Stimulated activated CD8-positive, alpha-beta memory T cell treated with anti-CD3 and anti-CD28 coated beads, Interleukin-7, amount 100 ng/mL, for 24 hours (primary cell): Measurements from ENCODE around the gene CENPA.
"Not testable (repeated sequence)": the region's sequence is repeated elsewhere in the genome, so short reads cannot be mapped to it uniquely, and the experiment has no call there.

Source experiments
- DNase-seq: peaks from one replicate; pipeline ENCODE4 v3.0.0-alpha.2; 2020; ENCODE audit warnings: low read depth

Gene CENPA

DNA sequence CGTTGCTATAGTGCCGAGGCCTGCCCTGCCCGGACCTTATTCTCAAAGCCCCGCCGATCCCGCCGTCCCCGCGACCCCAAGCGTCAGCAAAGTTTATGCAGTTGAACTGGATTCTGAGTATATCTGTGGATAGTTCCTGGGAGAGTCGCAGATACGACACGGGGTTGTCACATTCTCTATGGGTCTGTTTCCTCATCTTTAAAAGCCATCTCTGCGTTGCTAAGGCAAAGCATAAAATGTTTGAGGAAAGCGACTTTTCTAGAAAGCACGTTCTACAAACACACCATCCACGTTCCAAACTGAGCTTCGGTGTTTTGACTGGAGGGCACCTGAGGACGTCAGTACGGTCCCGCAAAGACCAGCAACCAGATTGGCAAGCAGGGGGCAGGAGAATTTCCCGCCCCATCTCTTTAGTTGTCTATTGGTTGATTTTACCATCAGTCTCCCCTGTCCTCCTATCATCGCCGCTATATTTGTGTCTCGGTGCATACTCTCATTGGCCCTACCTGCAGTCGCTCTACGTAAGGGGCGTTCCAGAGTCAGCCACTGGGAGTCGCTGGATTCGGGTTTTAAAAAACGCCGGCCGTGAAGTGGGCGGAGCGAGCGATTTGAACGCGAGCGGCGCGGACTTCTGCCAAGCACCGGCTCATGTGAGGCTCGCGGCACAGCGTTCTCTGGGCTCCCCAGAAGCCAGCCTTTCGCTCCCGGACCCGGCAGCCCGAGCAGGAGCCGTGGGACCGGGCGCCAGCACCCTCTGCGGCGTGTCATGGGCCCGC is at the start of gene CENPA:
CENPA (plus strand) TSS at position 626 of the 776 bp plus-strand sequence; CDS start at position 767, 141 bp downstream.
- DNase-seq = peak; percentile 86

DNA sequence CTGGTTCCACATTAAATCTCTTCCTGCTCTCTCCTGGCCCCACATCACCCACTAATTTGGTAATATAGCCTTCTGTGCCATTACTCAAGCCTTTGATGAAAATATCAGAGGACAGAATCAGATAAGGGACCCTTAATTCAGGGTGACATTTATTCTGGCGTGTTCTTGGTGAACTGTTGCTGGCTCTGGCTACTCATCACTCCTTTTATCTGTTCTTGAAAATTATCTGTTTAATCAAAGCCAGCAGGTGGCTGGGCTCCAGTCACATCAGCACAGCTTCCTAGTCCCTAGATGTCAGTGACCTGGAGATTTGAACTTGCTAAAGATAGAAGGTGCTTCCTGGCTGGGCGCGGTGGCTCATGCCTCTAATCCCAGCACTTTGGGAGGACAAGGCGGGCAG is 48.6 kb upstream of the CENPA start:
- no peak for DNase-seq

DNA sequence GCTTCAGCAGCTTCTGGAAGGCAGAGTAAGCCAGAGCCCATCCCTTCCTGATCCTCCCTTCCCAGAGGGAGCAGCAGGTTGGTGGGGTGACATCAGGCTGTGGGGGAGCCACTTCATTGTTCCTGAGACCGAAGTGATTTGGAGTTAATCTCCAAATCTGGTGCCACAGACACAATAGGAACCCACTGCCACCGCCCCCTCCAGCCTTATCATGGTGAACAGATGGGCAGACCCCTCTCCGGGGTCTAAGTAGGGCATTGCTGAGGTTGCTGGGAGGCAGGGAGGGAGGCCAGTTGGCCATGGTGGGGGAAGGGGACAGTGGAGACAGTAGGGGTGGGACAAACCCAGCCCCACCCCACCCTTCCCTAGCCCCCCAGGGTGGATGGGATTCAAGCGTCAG is 47.4 kb upstream of the CENPA start:
- no peak for DNase-seq

DNA sequence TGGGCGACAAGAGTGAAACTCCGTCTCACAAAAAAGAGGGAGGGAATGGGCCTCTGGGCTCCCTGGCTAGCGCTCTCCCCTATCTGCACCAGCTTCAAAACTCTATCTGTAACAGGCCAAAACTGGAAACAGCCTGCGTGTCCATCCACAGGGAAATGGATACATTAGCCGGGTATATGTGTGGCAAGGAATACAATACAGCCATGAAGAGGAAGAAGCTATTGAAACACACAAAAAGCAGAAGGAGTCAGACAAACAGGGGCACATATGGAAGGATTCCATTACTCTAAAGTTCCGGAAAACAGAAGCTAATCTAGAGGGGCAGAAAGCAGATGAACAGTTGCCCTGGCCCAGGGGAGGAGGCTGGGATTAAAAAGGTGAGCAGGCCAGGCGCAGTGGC is 46.3 kb upstream of the CENPA start:
- no peak for DNase-seq

DNA sequence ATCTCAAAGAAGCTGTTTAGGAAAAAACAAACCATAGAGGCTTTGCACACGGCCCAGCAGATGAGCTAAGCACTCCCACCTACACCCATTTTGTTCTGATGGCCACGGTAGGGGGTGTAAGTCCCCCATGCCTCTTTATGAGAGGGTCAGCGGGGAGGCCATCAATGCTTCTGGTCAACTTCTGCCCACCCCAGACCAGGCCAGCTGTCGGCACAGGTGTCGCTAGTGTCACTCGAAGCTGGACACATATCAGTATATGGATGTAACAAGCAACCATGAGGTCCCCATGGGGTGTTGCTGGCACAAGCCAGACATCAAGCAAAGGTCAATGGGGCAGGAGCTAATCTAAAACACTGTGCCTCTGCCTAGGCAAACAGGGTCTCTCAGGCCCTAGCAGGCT is 45.5 kb upstream of the CENPA start:
- no peak for DNase-seq

DNA sequence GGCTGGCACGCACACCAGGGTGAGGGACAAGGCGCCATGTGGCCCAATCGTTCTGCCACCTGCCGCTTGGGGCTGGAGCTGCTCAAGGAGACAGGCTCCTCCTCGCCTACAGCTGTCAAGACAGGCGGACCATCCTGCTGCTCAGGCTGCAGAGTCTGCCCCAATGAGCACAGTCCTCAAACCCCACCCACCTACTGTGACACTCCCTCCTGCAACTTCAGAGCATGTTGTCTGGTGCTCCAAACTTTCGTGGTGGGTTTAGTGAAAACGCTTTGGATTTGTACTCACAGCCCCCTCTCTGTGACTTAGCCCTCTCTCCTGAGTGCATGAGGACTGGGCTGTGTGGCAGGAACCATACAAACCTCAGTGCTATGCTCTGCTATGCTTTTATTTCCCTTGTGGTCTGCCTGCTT is 45.0 kb upstream of the CENPA start:
- DNase-seq = no peak

DNA sequence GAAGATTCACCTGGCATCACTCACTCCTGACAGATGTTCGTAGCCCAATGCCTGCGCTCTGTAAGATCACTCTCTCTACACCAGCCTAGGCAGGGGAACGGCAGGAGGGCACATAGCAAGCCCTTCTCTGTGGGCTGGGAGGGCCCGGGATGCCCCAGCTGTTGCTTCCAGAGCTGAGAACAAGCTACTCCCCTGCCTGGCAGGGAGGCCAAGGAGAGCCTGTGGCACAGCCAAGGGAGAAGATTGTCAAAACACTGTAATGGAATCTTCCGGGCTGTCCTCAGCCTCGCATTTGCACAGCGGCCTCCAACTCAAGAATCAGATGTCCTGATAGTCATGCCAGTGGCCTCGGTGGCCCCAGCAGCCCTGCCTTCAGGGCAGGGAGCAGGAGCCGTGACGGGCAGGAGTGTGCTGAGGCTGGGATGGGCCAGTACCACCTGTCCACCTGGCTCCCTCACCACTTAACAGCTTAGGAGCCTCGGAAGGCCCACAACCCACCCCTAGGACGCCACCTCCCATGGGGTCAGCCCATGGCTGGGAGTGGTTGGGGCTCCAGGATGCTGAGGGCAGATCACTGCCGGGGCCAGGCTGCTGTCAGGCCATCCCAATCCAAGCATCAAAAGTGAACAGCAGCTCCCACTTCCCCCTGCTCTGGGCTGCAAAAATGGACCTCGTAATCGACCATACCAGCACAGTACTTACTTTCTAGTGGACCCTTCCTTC is 43.6 kb upstream of the CENPA start:
- DNase-seq = no peak

DNA sequence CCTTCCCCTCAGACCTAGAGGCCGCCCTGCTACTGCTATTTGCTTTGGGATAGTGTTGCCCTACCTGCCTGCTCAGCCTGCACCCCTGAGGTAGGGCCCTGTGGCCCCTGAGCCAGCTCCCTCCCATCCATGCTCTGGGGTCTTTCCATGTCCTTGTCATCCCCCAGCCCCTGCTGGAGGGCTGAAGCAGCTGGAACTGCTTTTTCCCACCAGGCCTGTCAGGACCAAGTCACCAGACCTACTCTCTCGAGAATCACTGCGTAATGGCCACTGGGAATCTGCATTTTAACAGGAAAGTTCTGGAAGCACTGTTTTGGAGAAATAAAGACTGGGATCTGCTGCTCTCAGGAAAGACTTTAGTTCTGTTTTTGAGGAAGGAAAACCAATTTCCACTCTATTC is 42.0 kb upstream of the CENPA start:
- no peak for DNase-seq

DNA sequence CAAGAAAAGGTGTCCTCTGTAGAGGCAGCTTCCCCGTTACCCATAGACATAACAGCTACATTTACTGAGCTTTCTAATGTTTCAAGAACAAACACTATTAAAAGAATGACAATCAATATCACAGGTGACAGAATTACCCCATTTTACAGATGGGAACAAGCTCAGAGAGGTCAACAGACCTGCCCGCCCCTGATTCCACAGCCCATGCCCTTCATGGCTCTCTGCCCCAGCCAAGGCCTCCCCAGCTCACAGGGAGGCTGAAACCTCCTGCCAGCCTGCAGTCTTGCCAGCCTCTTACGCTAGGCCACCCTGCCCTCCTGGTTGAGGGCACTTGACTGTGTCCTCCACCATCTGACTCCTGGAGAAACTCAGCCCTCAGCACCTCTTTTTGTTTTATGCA is 40.9 kb upstream of the CENPA start:
- no peak for DNase-seq

DNA sequence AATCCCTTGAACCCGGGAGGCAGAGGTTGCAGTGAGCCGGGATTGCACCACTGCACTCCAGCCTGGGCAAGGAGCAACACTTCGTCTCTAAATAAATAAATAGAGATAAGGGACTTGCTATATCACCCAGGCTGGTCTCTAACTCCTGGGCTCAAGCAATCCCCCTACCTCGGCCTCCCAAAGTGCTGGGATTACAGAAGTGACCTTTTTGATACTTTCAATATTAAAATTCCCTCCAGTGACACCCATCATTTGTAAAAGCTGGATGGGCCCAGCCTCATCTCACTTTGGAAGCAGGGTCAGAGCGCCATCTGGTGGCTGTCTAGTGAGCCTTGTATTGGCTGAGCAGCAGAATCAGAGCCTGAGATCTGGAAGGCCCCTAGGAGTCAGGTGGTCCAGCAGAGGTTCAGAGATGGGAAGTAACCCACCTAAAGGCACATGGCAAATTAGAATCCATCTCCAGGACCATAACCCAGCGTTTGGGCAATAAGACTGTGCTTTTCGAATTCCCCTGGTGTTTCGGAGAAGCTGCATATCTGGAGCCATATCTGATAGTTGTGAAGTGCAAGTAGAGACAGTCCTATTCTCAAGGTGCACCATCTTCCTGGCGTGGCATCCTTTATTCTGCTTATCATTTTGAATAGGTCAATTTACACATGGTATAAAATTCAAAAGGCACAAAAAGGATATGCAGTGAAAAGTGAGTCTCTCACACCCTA is 40.1 kb upstream of the CENPA start:
- DNase-seq = peak; percentile 76

DNA sequence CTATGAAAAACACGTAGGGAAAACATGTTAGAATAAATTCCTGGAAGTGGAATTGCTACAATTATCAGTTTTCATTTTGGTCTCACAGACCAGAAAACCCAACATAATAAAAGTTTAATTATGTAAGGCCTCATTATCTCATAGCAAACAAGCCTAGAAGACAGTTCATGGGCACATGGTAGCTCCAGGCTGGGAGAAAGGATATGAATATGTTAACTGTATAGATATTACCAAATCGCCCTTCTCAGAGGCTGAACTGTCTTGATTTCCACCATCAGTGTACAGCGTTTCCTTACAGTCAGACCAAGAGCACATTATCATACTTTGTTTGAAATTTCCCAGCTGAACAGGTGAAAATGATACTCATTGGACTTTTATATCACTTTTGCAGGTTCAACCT is 38.9 kb upstream of the CENPA start:
- DNase-seq = no peak

DNA sequence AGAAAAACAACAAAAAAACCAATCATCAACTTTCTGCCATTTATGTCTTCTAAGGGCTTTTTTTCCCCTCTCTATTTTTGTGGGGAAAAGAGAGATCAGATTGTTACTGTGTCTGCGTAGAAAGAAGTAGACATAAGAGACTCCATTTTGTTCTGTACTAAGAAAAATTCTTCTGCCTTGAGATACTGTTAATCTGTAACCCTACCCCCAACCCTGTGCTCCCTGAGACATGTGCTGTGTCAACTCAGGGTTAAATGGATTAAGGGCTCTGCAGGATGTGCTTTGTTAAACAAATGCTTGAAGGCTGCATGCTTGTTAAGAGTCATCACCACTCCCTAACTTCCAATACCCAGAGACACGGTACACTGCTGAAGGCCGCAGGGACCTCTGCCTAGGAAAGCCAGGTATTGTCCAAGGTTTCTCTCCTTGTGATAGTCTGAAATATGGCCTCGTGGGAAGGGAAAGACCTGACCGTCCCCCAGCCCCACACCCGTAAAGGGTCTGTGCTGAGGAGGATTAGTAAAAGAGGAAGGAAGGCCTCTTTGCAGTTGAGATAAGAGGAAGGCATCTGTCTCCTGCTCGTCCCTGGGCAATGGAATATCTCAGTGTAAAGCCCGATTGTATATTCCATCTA is 36.0 kb upstream of the CENPA start:
- not testable (repeated sequence) for DNase-seq

DNA sequence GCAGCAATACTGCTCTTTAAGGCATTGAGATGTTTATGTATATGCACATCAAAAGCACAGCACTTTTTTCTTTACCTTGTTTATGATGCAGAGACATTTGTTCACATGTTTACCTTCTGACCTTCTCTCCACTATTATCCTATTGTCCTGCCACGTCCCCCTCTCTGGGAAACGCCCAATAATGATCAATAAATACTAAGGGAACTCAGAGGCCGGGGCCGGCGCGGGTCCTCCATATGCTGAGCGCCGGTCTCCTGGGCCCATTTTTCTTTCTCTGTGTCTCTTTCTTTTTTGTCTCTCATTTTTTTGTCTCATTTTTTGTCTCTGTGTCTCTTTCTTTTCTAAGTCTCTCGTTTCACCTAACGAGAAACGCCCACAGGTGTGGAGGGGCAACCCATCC is 35.4 kb upstream of the CENPA start:
- DNase-seq = not testable (repeated sequence)

DNA sequence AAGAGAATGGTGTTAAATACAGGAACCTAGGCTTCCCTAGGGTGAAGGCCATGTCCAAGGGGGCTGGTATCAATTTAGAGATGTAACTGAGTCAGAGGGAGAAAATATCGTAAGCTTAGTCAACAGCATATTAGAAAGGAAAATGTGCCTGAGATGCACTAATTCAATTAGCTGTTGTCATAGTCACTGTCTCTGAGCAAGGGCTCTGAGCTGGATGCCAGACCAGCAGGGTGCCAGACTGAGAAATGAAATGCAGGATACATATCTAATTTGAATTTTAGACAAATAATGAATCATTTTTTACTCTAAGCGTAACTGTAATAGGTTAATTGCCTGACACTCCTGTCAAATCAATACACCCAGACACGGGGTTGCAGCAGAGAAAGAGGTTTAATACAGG is 33.2 kb upstream of the CENPA start:
- no peak for DNase-seq

DNA sequence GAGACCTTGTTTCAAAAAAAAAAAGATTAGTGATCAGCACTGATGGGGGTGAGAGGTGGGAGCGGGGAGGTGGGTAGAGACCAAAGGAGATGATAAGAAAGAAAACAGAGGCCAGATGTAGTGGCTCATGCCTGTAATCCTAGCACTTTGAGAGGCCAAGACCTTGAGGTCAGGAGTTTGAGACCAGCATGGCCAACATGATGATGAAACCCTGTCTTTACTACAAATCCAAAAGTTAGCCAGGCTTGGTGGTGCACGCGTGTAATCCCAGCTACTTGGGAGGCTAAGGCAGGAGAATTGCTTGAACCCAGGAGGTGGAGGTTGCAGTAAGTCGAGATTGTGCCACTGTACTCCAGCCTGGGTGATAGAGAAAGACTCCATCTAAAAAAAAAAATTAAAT is 31.3 kb upstream of the CENPA start:
- no peak for DNase-seq

DNA sequence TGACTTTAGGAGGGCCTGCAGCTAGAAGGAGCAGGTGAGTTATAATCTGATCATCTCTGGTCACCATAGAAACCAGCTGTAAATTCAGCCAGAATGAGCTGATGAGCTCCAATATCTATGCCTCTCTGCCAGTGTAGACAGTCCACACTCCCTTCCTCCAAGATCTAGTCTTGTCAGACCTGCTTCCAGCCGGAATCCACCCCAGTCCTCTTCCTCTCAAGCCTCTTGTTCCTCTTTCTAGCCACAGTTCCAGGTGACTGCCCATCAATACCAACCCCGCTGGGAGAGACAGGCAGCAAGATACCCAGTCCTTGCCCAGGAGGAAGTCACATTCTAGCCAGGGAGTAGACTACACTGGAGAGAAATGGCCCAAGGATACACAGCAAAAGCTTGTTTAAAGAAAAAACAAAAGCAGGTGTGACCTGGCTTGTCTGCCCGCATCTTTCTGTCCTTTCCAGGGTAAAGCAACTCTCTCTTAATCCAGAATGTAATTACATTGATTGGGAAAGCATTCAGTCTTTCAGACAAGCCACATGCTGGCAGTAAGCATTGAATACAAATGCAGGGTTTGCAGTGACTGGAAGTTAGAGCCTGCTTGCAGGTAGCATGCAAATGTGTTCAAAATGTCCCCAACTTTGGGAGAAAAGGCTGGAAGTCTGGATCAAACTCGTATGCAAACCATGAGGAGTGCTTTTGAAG is 30.7 kb upstream of the CENPA start:
- no peak for DNase-seq

DNA sequence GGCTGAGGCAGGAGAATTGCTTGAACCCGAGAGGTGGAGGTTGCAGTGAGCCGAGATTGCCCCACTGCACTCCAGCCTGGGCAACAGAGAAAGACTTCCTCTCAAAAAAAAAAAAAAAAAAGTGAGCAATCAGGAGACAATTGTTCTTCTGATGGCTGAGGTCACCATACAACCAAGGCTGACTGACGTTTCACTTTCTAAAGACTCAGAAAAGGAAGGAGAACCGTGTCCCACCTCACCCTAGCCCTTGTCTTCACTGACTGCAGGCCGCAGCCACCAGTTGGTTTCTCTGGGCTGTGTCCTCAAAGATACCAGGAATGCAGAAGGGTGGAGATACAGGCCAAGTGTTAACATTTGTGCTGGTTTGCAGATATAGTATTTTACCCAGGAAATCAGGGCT is 29.5 kb upstream of the CENPA start:
- DNase-seq = no peak

DNA sequence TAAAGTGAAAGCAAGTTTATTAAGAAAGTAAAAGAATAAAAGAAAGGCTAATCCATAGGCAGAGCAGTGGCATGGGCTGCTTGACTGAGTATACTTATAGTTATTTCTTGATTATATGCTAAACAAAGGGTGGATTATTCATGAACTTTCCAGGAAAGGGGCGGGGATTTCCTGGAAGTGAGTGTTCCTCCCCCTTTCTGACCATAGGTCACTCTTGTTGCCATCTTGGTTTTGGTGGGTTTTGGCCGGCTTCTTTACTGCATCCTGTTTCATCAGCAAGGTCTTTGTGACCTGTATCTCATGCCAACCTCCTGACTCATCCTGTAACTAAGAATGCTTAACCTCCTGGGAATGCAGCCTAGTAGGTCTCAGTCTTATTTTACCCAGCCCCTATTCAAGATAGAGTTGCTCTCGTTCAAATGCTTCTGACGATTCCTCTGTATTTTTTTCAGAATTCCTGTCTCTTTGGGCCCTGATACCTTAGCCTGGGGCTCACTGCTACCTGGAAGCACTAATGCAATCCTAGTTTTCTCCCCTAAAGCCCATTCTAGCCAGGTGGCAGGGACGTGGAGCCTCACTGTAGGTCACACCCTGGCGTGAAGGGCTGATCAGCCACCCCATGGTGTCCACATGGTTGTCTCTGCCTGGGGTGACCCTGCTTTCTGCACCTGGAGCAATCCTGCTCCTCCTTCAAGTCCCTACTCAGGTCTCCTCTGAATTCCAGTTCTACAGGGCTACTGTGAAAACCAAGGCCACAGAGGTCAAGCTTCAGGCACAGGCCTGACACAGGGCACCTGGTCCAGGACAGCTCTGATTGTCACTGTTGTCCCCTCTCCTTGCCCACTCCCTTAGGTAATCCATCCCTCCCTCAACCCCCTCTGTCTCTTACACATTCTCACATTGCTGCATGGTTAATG is 27.7 kb upstream of the CENPA start:
- DNase-seq = no peak

DNA sequence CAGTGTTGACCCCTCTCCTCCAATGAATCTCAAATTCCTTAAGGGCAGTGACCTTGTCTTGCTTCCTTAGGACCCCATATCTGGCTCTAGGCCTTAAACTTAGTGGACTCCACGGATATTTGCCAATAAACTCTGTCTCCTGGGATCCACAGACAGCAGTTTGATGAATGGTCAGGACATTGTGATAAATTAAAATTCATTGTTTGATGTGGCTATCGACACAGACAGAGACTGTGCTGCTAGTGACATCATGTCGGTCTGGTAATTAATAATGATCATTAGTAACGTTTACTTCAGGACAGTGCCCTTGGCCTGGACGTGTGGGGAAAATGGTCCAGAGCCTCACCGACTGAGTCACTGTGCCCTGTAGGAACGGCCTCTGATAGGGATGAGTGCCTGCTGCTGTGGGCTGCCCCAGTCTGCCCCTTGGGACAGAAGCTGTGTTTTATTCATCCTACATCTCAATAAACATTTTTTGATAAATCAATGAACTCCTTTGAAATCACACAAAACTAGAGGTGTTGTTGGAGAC is 27.0 kb upstream of the CENPA start:
- no peak for DNase-seq

DNA sequence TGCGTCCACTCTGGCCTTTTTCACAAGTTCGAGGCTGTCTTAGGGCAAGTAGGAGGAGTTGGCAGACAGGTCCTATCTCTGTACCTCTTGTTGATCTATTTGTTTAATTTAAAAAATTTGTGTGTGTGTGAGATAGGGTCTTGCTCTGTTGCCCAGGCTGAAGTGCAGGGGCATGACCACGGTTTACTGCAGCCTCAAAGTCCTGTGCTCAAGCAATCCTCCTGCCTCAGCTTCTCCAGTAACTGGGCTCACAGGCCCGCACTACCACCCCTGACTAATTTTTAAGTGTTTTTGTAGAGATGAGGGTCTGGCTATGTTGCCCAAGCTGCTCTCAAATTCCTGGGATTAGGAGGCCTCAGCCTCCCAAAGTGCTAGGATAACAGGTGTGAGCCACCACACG is 26.0 kb upstream of the CENPA start:
- no peak for DNase-seq

DNA sequence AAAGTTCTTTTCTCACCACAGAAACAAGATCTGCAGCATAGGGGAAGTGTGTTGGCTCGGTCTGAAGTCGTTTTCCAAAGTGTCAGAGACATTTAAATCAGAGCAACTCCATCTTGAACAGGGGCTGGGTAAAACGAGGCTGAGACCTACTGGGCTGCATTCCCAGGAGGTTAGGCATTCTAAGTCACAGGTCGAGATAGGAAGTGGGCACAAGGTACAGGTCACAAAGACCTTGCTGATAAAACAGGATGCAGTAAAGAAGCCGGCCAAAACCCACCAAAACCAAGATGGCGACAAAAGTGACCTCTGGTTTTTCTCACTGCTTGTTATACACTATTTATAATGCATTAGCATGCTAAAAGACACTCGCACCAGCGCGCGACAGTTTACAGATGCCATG is 24.9 kb upstream of the CENPA start:
- not testable (repeated sequence) for DNase-seq
